ENCODE measurements around the gene SYTL5.
A peak's percentile ranks its signal among the peaks of the same experiment; 100 is the strongest.

Gene SYTL5

DNA sequence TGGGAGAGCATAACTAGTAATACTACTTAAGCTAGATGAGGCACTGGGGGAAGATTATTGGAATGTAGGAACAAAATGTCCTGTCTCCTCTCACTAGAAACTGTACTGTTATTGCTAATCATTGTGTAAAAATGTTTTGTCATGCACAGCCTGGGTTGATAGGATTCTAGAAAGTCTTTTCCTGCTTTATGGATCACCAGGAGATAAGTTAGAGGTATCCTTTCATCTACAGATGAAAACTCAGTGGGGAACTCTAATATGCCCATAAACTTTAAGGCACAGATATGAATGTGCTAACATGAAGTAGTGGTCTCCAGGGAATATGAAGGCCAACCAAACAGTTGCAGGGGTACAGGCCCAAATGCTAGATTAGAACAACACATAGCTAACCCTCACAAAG, 156.8 kb downstream of the SYTL5 start:
- Histone ChIP-seq H3K9me3 (ENCODE audit: control insufficient read depth, low read length) (no peaks in the 10 kb centered on the region), H3K36me3 (ENCODE audit: control insufficient read depth in 1 of 2, insufficient read depth in 2 of 2, low read depth in 1 of 2, low read length in 2 of 2) (peaks cover 4 to 86% of the 10 kb centered on the region in 2 experiments), H4K8ac (ENCODE audit: low read length) (no peak overlapping the region), H2AFZ (ENCODE audit: low read depth, low read length) (no peak overlapping the region), H3K4me3 (ENCODE audit: insufficient read depth in 1 of 2, low read depth in 1 of 2, low read length in 2 of 2) (no peak overlapping the region), H2BK120ac (ENCODE audit: low read depth, low read length) (no peak overlapping the region), H3K23ac (ENCODE audit: low read length in 2 of 2) (no peak overlapping the region), H3K4ac (ENCODE audit: low read depth in 1 of 2, low read length in 2 of 2) (no peak overlapping the region), H4K91ac (ENCODE audit: low read length) (no peak overlapping the region), H2BK12ac (ENCODE audit: low read length in 2 of 2) (no peak overlapping the region), H3K27me3 (ENCODE audit: control insufficient read depth in 1 of 2, insufficient read depth in 1 of 2, low read length in 2 of 2) (no peaks in the 10 kb centered on the region), H3K4me1 (ENCODE audit: control insufficient read depth, insufficient read depth, low read depth, low read length) (no peaks in the 10 kb centered on the region), H2BK5ac (ENCODE audit: low read depth, low read length, poor library complexity, severe bottlenecking) (no peak overlapping the region), H3K9ac (ENCODE audit: low read length) (no peak overlapping the region), H3K4me2 (ENCODE audit: low read length, poor library complexity, severe bottlenecking) (no peak overlapping the region), H2AK5ac (ENCODE audit: low read length, severe bottlenecking) (no peak overlapping the region), H3K14ac (ENCODE audit: low read length in 2 of 2) (no peak overlapping the region), H3K27ac (ENCODE audit: low read length, poor library complexity, severe bottlenecking) (no peak overlapping the region), H3K18ac (ENCODE audit: low read depth in 1 of 2, low read length in 2 of 2) (no peak overlapping the region), H3K79me1 (replicated peaks; ENCODE audit: low read length, poor library complexity, severe bottlenecking) (no peaks in the 10 kb centered on the region), H2BK15ac (ENCODE audit: low read depth, poor library complexity, severe bottlenecking) (no peak overlapping the region)
- DNase-seq: no peak

DNA sequence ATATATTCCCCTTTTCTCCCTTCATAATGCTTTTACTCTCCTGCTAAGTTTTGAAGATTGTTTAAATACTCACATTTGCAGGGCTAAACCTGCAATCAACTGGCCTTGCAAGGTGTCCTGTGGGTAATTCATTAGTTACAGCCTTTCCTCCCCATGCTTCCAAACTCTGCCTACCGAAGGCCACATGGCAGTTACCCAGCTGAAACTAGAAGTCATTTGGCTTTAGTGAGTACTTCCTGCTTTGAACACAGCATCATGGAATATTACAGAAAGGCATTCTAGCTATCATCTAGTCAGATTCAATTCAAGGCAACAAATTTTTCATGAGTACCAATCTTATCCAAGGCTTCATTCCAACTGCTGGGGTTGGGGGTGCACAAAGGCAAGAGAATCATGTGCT, 158.7 kb downstream of the SYTL5 start:
- H3K9me3 ChIP-seq (ENCODE audit: control insufficient read depth, low read length): no peaks in the 10 kb centered on the region
- no peak overlapping the region for H4K8ac ChIP-seq (ENCODE audit: low read length)
- H3K18ac ChIP-seq (ENCODE audit: low read depth in 1 of 2, low read length in 2 of 2): no peak overlapping the region
- no peak overlapping the region for H3K4me2 ChIP-seq (ENCODE audit: low read length, poor library complexity, severe bottlenecking)
- no peak overlapping the region for H2AFZ ChIP-seq (ENCODE audit: low read depth, low read length)
- no peak overlapping the region for H3K4me3 ChIP-seq (ENCODE audit: insufficient read depth in 1 of 2, low read depth in 1 of 2, low read length in 2 of 2)
- H3K4ac ChIP-seq (ENCODE audit: low read depth in 1 of 2, low read length in 2 of 2): no peak overlapping the region
- H4K91ac ChIP-seq (ENCODE audit: low read length): no peak overlapping the region
- no peak overlapping the region for H2BK5ac ChIP-seq (ENCODE audit: low read depth, low read length, poor library complexity, severe bottlenecking)
- H3K14ac ChIP-seq (ENCODE audit: low read length in 2 of 2): no peak overlapping the region
- peaks cover 1 to 88% of the 10 kb centered on the region in 2 experiments for H3K36me3 ChIP-seq (ENCODE audit: control insufficient read depth in 1 of 2, insufficient read depth in 2 of 2, low read depth in 1 of 2, low read length in 2 of 2)
- H2BK15ac ChIP-seq (ENCODE audit: low read depth, poor library complexity, severe bottlenecking): no peak overlapping the region
- no peak for DNase-seq
- H3K27ac ChIP-seq (ENCODE audit: low read length, poor library complexity, severe bottlenecking): no peak overlapping the region
- no peak overlapping the region for H2BK12ac ChIP-seq (ENCODE audit: low read length in 2 of 2)
- no peak overlapping the region for H3K9ac ChIP-seq (ENCODE audit: low read length)
- no peak overlapping the region for H2BK120ac ChIP-seq (ENCODE audit: low read depth, low read length)
- H3K4me1 ChIP-seq (ENCODE audit: control insufficient read depth, insufficient read depth, low read depth, low read length): no peaks in the 10 kb centered on the region
- no peak overlapping the region for H3K23ac ChIP-seq (ENCODE audit: low read length in 2 of 2)
- WGBS: no CpG with 5 or more reads among the region's 1 CpG
- no peaks in the 10 kb centered on the region for H3K27me3 ChIP-seq (ENCODE audit: control insufficient read depth in 1 of 2, insufficient read depth in 1 of 2, low read length in 2 of 2)
- no peaks in the 10 kb centered on the region for H3K79me1 ChIP-seq (replicated peaks; ENCODE audit: low read length, poor library complexity, severe bottlenecking)
- no peak overlapping the region for H2AK5ac ChIP-seq (ENCODE audit: low read length, severe bottlenecking)

GRCh38 chrX:38166478-38167083, 160.2 kb downstream of the SYTL5 start:
- Histone ChIP-seq H4K8ac (ENCODE audit: low read length) (no peak overlapping the region), H3K9ac (ENCODE audit: low read length) (no peak overlapping the region), H3K18ac (ENCODE audit: low read depth in 1 of 2, low read length in 2 of 2) (no peak overlapping the region), H3K23ac (ENCODE audit: low read length in 2 of 2) (no peak overlapping the region), H3K4me1 (ENCODE audit: control insufficient read depth, insufficient read depth, low read depth, low read length) (no peaks in the 10 kb centered on the region), H3K9me3 (ENCODE audit: control insufficient read depth, low read length) (no peaks in the 10 kb centered on the region), H2AK5ac (ENCODE audit: low read length, severe bottlenecking) (no peak overlapping the region), H2AFZ (ENCODE audit: low read depth, low read length) (no peak overlapping the region), H3K4me3 (ENCODE audit: insufficient read depth in 1 of 2, low read depth in 1 of 2, low read length in 2 of 2) (no peak overlapping the region), H3K27ac (ENCODE audit: low read length, poor library complexity, severe bottlenecking) (no peak overlapping the region), H2BK120ac (ENCODE audit: low read depth, low read length) (no peak overlapping the region), H3K27me3 (ENCODE audit: control insufficient read depth in 1 of 2, insufficient read depth in 1 of 2, low read length in 2 of 2) (no peaks in the 10 kb centered on the region), H3K79me1 (replicated peaks; ENCODE audit: low read length, poor library complexity, severe bottlenecking) (no peaks in the 10 kb centered on the region), H3K4ac (ENCODE audit: low read depth in 1 of 2, low read length in 2 of 2) (no peak overlapping the region), H3K4me2 (ENCODE audit: low read length, poor library complexity, severe bottlenecking) (no peak overlapping the region), H3K36me3 (ENCODE audit: control insufficient read depth in 1 of 2, insufficient read depth in 2 of 2, low read depth in 1 of 2, low read length in 2 of 2) (peaks cover 0 to 88% of the 10 kb centered on the region in 2 experiments), H2BK12ac (ENCODE audit: low read length in 2 of 2) (no peak overlapping the region), H2BK15ac (ENCODE audit: low read depth, poor library complexity, severe bottlenecking) (no peak overlapping the region), H4K91ac (ENCODE audit: low read length) (no peak overlapping the region), H2BK5ac (ENCODE audit: low read depth, low read length, poor library complexity, severe bottlenecking) (no peak overlapping the region), H3K14ac (ENCODE audit: low read length in 2 of 2) (no peak overlapping the region)
- peak; percentile 27 for DNase-seq
- WGBS: no CpG with 5 or more reads among the region's 2 CpGs

DNA sequence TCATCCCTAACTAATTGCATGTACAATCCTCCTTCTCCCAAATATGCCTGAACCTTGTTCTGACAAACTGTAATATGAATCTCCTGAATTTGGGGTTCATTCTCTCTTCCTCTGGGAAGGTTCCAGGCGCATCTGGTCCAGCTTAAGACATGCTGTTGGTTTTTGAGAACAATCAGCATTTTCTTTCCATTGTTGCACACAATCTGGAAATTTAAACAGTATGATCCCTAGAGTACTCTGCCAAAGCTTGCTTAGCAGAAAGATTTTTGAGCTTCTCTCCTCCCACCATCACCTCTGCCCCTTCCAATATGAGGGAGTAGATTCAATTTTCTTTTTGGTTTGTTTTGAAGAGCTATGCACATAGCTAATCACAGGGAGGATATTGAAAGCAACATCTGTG, 164.2 kb downstream of the SYTL5 start:
- H4K91ac ChIP-seq (ENCODE audit: low read length): no peak overlapping the region
- no peak for DNase-seq
- H2BK15ac ChIP-seq (ENCODE audit: low read depth, poor library complexity, severe bottlenecking): no peak overlapping the region
- H2AK5ac ChIP-seq (ENCODE audit: low read length, severe bottlenecking): no peak overlapping the region
- no peaks in the 10 kb centered on the region for H3K4me1 ChIP-seq (ENCODE audit: control insufficient read depth, insufficient read depth, low read depth, low read length)
- H2BK5ac ChIP-seq (ENCODE audit: low read depth, low read length, poor library complexity, severe bottlenecking): no peak overlapping the region
- no peak overlapping the region for H2BK120ac ChIP-seq (ENCODE audit: low read depth, low read length)
- H3K23ac ChIP-seq (ENCODE audit: low read length in 2 of 2): no peak overlapping the region
- no peak overlapping the region for H4K8ac ChIP-seq (ENCODE audit: low read length)
- no peak overlapping the region for H3K27ac ChIP-seq (ENCODE audit: low read length, poor library complexity, severe bottlenecking)
- H3K4ac ChIP-seq (ENCODE audit: low read depth in 1 of 2, low read length in 2 of 2): no peak overlapping the region
- H3K18ac ChIP-seq (ENCODE audit: low read depth in 1 of 2, low read length in 2 of 2): no peak overlapping the region
- no peak overlapping the region for H2AFZ ChIP-seq (ENCODE audit: low read depth, low read length)
- H3K79me1 ChIP-seq (replicated peaks; ENCODE audit: low read length, poor library complexity, severe bottlenecking): no peaks in the 10 kb centered on the region
- H3K4me2 ChIP-seq (ENCODE audit: low read length, poor library complexity, severe bottlenecking): no peak overlapping the region
- WGBS: 100% methylated on average over 1 of the region's 1 CpG
- peaks cover 0 to 9% of the 10 kb centered on the region in 2 experiments for H3K27me3 ChIP-seq (ENCODE audit: control insufficient read depth in 1 of 2, insufficient read depth in 1 of 2, low read length in 2 of 2)
- peaks cover 0 to 80% of the 10 kb centered on the region in 2 experiments for H3K36me3 ChIP-seq (ENCODE audit: control insufficient read depth in 1 of 2, insufficient read depth in 2 of 2, low read depth in 1 of 2, low read length in 2 of 2)
- H2BK12ac ChIP-seq (ENCODE audit: low read length in 2 of 2): no peak overlapping the region
- no peaks in the 10 kb centered on the region for H3K9me3 ChIP-seq (ENCODE audit: control insufficient read depth, low read length)
- H3K9ac ChIP-seq (ENCODE audit: low read length): no peak overlapping the region
- H3K4me3 ChIP-seq (ENCODE audit: insufficient read depth in 1 of 2, low read depth in 1 of 2, low read length in 2 of 2): no peak overlapping the region
- H3K14ac ChIP-seq (ENCODE audit: low read length in 2 of 2): no peak overlapping the region

All from mesenchymal stem cell (in vitro differentiated cells and primary cell).